Measurements from ENCODE around the gene ZNF850. TPM values are rescaled to one million over a fixed set of nuclear protein-coding genes. Genes with fewer than 3 reads are reported as not detected.
A peak's percentile ranks its signal among the peaks of the same experiment; 100 is the strongest.
"Not testable (repeated sequence)": the region's sequence is repeated elsewhere in the genome, so short reads cannot be mapped to it uniquely, and the experiment has no call there.

The ZNF850 gene
- 2.2 and 3.6 TPM in 2 replicates for total RNA-seq

DNA sequence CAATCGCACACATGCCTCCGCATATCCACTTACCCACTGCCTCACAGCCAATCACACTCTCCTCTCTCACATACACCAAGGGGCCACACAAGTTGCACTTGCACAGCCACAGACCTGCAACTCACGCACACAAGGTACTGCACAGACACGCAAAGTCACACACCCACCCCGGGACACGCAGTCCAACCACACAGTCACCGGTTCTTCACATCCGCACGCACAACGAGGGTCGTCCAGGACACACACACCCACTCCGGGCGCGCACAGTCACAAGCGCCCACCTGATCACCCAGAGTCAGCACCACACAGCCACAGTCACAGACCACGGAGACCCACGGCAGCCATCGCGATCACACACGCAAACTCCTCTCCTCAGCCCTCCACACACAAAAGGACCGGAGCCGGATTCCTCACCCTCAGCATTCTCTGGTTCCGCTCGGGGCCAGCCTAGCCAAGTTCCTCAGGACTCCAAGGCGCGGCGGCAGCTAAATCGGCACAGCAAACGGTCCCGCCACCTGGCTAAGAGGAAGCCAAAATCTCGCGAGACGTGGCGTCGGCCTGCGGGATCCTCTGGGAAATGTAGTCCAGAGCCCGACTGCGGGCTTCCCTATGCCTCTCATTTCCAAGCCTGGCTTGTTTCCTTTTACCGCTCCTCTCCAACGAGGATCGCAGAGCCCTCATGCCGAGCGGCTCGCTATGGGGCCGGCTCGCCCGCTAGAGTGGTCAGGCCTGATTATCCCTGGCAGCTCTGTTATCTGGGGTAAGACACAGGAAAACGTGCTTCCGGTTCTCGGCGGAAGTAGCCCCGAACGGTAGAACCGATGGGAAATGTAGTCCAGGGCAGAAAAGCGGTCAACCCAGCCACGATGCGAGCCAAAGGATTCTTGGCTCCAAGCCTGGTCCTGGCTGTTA, at the start of gene ZNF850:
TSS of gene ZNF850 (minus strand) at position 497 of the 912 bp plus-strand sequence. CDS start 10,201 bp downstream, outside the sequence.
- peak; percentile 73 for DNase-seq (ENCODE audit: low read depth)
- TF ChIP-seq, protein P1, sequence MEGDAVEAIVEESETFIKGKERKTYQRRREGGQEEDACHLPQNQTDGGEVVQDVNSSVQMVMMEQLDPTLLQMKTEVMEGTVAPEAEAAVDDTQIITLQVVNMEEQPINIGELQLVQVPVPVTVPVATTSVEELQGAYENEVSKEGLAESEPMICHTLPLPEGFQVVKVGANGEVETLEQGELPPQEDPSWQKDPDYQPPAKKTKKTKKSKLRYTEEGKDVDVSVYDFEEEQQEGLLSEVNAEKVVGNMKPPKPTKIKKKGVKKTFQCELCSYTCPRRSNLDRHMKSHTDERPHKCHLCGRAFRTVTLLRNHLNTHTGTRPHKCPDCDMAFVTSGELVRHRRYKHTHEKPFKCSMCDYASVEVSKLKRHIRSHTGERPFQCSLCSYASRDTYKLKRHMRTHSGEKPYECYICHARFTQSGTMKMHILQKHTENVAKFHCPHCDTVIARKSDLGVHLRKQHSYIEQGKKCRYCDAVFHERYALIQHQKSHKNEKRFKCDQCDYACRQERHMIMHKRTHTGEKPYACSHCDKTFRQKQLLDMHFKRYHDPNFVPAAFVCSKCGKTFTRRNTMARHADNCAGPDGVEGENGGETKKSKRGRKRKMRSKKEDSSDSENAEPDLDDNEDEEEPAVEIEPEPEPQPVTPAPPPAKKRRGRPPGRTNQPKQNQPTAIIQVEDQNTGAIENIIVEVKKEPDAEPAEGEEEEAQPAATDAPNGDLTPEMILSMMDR (conservative IDR thresholded peaks at IDR 0.05; ENCODE audit: low read depth, low read length), result no peak
- H3K4me3 ChIP-seq (ENCODE audit: low read depth, low read length), result peak within 1 kb of the TSS; percentile 95

GRCh38 chr19:36821758-36822157, 49.2 kb upstream of the ZNF850 start:
- no peak for DNase-seq (ENCODE audit: low read depth)
- TF ChIP-seq, protein P1 (conservative IDR thresholded peaks at IDR 0.05; ENCODE audit: low read depth, low read length), result no peak
- no peak overlapping the region for H3K4me3 ChIP-seq (ENCODE audit: low read depth, low read length)

- DNase-seq (ENCODE audit: low read depth), result no peak
- no peak overlapping the region for H3K4me3 ChIP-seq (ENCODE audit: low read depth, low read length)
- TF ChIP-seq, protein P1 (conservative IDR thresholded peaks at IDR 0.05; ENCODE audit: low read depth, low read length), result no peak
These were observed 46.6 kb upstream of the ZNF850 start for GRCh38 chr19:36819130-36819630.

DNA sequence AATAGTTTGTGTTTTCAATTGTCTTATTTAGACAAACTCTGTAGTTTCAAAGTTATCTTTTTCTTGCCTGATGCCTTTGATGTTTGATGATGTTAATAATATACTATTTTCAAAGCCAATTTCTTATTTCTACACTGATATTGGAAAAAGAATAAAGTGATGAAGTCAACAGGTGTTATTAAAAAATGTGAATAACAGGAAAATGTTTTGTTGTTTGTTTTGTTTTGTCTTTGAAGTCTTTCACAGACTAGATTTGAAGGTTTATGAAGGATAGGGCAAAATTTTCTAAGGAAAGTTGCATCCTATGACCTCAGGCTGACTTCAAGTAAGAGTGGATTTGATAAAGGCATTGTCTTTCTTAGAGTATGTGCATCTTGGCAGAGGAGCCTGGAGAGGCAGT, 34.4 kb upstream of the ZNF850 start:
- no peak overlapping the region for H3K4me3 ChIP-seq (ENCODE audit: low read depth, low read length)
- TF ChIP-seq, protein P1 (conservative IDR thresholded peaks at IDR 0.05; ENCODE audit: low read depth, low read length), result no peak
- no peak for DNase-seq (ENCODE audit: low read depth)

DNA sequence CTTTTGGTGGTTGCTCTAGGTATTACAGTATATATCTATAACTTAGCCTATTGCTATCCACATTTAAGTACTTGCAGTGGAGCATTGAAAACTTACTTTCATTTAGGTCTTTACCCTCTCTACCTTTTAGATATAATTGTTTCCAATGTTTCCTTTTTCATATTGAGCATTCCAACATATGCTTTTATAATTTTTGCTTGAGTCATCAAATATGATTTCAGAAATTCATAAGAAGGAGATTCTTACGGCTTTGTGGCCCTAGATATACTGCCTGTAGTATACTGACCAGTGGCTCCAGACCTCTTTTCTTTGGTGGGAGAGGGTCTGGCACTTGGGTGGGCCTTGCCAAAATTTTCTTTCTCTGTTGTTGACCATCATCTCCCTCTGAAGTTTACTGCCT, 32.8 kb upstream of the ZNF850 start:
- no peak overlapping the region for H3K4me3 ChIP-seq (ENCODE audit: low read depth, low read length)
- TF ChIP-seq, protein P1 (conservative IDR thresholded peaks at IDR 0.05; ENCODE audit: low read depth, low read length), result no peak
- DNase-seq (ENCODE audit: low read depth), result no peak

DNA sequence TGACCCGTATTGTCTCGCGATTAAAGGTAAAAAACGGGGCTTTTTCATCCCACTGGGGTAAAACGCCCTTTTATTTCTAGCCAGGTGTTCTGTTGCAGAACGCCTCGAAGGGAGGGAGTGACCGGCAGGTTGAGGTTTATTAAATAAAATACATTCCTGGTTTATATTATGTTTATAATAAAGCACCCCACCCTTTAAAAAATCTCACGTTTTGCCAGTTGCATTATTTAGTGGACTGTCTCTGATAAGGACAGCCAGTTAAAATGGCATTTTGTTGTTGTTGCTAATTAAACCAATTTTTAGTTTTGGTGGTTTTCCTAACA, 25.1 kb upstream of the ZNF850 start:
- peak overlapping the region; percentile 80 for H3K4me3 ChIP-seq (ENCODE audit: low read depth, low read length)
- TF ChIP-seq, protein P1 (conservative IDR thresholded peaks at IDR 0.05; ENCODE audit: low read depth, low read length), result no peak
- DNase-seq (ENCODE audit: low read depth), result no peak

DNA sequence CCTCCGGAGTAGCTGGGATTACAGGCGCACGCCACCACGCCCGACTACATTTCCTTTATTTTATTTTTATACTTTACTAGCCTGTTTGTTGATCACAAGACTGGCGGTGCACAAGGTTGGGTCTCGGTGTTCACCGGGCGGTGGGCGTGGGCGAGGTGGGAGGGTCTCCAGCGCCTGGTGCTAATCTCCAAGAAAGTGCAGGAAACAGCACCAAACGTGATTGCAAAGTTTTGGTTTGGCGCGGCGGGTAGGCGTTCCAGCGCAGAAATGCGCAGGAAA, 24.0 kb upstream of the ZNF850 start:
- no peak for DNase-seq (ENCODE audit: low read depth)
- TF ChIP-seq, protein P1 (conservative IDR thresholded peaks at IDR 0.05; ENCODE audit: low read depth, low read length), result no peak
- H3K4me3 ChIP-seq (ENCODE audit: low read depth, low read length), result peak overlapping the region; percentile 80

DNA sequence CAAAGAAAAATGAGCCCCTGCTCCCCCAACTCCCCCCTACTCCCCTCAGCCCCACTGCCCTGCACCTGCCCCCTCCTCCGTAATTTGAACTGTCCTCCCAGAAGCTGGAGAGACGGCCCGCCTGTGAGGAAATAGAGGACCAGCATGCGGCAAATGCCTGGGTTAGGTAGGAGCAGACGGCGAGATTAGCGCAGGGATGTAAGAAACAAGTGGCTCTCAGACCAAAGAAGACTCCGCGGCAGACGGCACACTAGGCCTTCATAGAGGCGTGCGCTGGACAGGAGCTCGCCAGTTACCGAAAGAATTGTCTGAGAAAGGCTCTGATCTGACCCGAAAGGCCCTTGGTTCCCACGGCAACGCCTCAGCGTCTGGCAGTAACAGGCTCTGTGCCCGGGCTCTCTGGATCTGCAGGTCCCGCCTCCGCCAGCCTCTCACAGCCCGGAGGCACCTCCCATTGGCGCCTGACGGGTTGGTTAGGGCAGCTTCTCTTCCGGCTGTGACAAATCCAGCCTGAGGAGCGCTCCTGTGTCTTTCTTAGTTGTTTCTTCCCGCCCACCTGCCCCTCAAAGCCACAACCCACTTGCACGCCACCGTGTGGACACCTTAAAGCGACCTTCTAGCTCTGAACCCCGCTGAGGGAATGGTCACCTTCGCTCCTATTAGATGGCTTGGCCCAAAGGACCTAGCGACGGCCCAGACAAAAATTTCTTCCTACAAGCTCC, 19.0 kb upstream of the ZNF850 start:
- not testable (repeated sequence) for DNase-seq (ENCODE audit: low read depth)
- peak overlapping the region; percentile 11 for H3K4me3 ChIP-seq (ENCODE audit: low read depth, low read length)
